PC-9 (cell line): ENCODE data around the gene MFSD12. TPM values are rescaled to one million over a fixed set of nuclear protein-coding genes. Genes with fewer than 3 reads are reported as not detected.

Source experiments
- BruUV-seq: library from RNA; stranded (reverse); fragments of 400-500 nt; replicated peaks from 2 replicates; lab custom pipeline; 2021; lab: Mats Ljungman, UMichigan
- CTCF ChIA-PET: fragments of 300-600 bp; sonication (Branson Sonifier 250); formaldehyde crosslinking; loops from one replicate; lab custom pipeline; 2022; ENCODE audit warnings: antibody characterized with exemption; lab: Charles Lee
- POLR2A ChIA-PET: fragments of 300-600 bp; sonication (Branson Sonifier 250); formaldehyde crosslinking; loops from one replicate; lab custom pipeline; 2022; ENCODE audit warnings: antibody characterized with exemption; ENCODE audit not compliant: unreplicated experiment; lab: Charles Lee
- DNase-seq, 2 experiments: peaks; one replicate each; pipeline versions ENCODE4 v3.0.0 to v3.0.0-alpha.2; 2015 to 2022; ENCODE audit warnings: mixed read lengths in 1 of 2
- H2AFZ ChIP-seq: fragments of 200-600 bp; sonication (generic); 2 replicates; pipeline ENCODE4 v1.8.1; 2017; ENCODE audit warnings: antibody characterized with exemption
- H3F3A ChIP-seq: fragments of 200-600 bp; sonication (generic); 2 replicates; pipeline ENCODE4 v1.8.1; 2017; ENCODE audit warnings: antibody characterized with exemption, mild to moderate bottlenecking, low read depth; ENCODE audit not compliant: insufficient read depth
- H3K27ac ChIP-seq: fragments of 200-600 bp; sonication (generic); 2 replicates; pipeline ENCODE4 v1.6.1; 2016; ENCODE audit warnings: mixed run types
- H3K27me3 ChIP-seq: fragments of 200-600 bp; sonication (generic); 2 replicates; pipeline ENCODE4 v1.6.1; 2016; ENCODE audit warnings: low read depth, mixed run types; ENCODE audit not compliant: insufficient read depth
- H3K36me3 ChIP-seq: fragments of 200-600 bp; sonication (generic); 2 replicates; pipeline ENCODE4 v1.6.1; 2016; ENCODE audit warnings: low read depth, mixed run types
- H3K4me1 ChIP-seq: fragments of 200-600 bp; sonication (generic); replicated peaks from 2 replicates; pipeline ENCODE4 v1.6.1; 2016; ENCODE audit warnings: mixed run types; ENCODE audit not compliant: insufficient read depth
- H3K4me2 ChIP-seq: fragments of 200-600 bp; sonication (generic); 2 replicates; pipeline ENCODE4 v1.6.1; 2017; ENCODE audit warnings: mixed run types
- H3K4me3 ChIP-seq: fragments of 200-600 bp; sonication (generic); 2 replicates; pipeline ENCODE4 v1.6.1; 2016; ENCODE audit warnings: mixed run types
- H3K79me2 ChIP-seq: fragments of 200-600 bp; sonication (generic); 2 replicates; pipeline ENCODE4 v1.6.1; 2017; ENCODE audit warnings: low read depth, mixed run types
- H3K9me2 ChIP-seq: fragments of 200-600 bp; sonication (generic); 2 replicates; pipeline ENCODE4 v1.8.1; 2017; ENCODE audit warnings: mild to moderate bottlenecking; ENCODE audit not compliant: insufficient read depth
- H3K9me3 ChIP-seq: fragments of 200-600 bp; sonication (generic); 2 replicates; pipeline ENCODE4 v1.8.1; 2016; ENCODE audit warnings: low read depth; ENCODE audit not compliant: insufficient read depth
- H4K20me1 ChIP-seq: fragments of 200-600 bp; sonication (generic); 2 replicates; pipeline ENCODE4 v1.8.1; 2017; ENCODE audit not compliant: insufficient read depth
- CTCF ChIP-seq: fragments of 200-600 bp; sonication (generic); conservative IDR thresholded peaks from 2 replicates; pipeline ENCODE4 v1.6.1; 2017; ENCODE audit warnings: mixed run types, antibody characterized with exemption, mild to moderate bottlenecking, moderate library complexity
- EZH2 ChIP-seq: fragments of 200-600 bp; sonication (generic); IDR thresholded peaks from 2 replicates; pipeline ENCODE4 v1.8.0; 2017; ENCODE audit warnings: antibody characterized with exemption, low read depth
- intact Hi-C: fragments of 100-400 bp; cut with micrococcal nuclease; formaldehyde crosslinking; loops from one replicate; pipeline ENCODE4 v1.10.0; 2022; ENCODE audit not compliant: unreplicated experiment
- total RNA-seq: library from RNA; stranded (reverse); gene quantifications from 2 replicates; pipeline ENCODE4 v1.2.3, GENCODE V29; 2021

MFSD12 gene
- total RNA-seq, 1 experiment from 2014 or later: 70.0 TPM

DNA sequence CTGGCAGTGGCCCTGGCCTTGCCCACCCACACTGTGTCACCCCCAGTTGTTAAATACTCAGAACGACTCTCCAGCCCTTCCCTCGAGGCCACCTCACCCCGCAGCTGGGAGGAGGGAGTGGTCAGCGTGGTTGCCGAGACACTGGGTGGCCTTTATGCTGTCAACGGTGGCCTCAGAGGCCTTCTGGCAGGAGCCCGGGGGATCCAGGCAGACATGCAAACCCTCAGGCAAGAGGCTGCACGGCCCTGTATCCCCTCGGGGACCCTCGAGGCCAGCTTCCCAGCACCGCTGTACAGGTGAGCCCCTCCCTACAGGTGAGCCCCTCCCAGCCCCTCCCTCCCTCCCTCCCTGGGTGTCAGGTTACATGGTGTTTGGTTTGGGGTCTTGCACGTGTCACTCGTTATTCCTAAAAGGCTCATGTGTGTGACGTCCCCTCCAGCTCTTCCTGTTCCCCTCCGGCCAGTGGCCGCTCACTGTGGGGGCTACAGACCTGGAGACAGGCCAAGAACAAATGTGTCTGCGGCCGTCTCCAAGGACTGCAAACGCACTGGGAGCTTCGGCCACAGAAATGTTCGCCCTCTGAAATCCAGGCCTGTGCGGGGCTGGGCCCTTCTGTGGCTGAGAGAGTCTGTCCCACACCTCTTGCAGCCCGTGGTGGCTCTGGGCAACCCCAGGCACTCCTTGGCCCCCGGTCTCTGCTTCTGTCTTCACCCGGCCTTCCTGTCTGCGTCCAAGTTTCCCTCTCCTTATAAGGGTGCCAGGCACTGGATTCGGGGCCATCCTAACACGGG is 18.2 kb downstream of the MFSD12 start, which contains the start of gene TEKTIP1:
Gene TEKTIP1, plus strand, starts transcription at position 210 of the 791 bp plus-strand sequence. Its CDS starts 4 bp downstream, at position 214.
- Histone ChIP-seq H3K27ac (no peak within 1 kb of the TSS), H3K9me2 (no peaks in the 10 kb centered on the region), H4K20me1 (no peaks in the 10 kb centered on the region; the same call in 1 of the 2 replicates), H3K4me3 (no peak within 1 kb of the TSS), H3K4me1 (no peaks in the 10 kb centered on the region), H3K36me3 (no peaks in the 10 kb centered on the region), H3F3A (peaks cover 4% of the 10 kb centered on the region; the same call in 1 of the 2 replicates), H3K4me2 (no peak within 1 kb of the TSS), H3K79me2 (no peaks in the 10 kb centered on the region), H3K27me3 (no peaks in the 10 kb centered on the region), H2AFZ (no peak within 1 kb of the TSS), H3K9me3 (no peaks in the 10 kb centered on the region)
- intact Hi-C loops: no loop called here
- no peak for DNase-seq
- ChIA-PET POLR2A (no interaction called here), CTCF (no interaction called here)
- TF ChIP-seq CTCF (no peak), EZH2 (no peak)
- no TSS peak for BruUV-seq

GRCh38 chr19:3538258-3538929 is 19.0 kb downstream of the MFSD12 start:
- Histone ChIP-seq H2AFZ (no peak overlapping the region), H3K9me2 (no peaks in the 10 kb centered on the region), H3K36me3 (no peaks in the 10 kb centered on the region), H3F3A (peaks cover 4% of the 10 kb centered on the region; the same call in 1 of the 2 replicates), H3K79me2 (no peaks in the 10 kb centered on the region), H3K4me2 (no peak overlapping the region), H3K27ac (no peak overlapping the region), H3K4me1 (no peaks in the 10 kb centered on the region), H4K20me1 (no peaks in the 10 kb centered on the region; the same call in 1 of the 2 replicates), H3K4me3 (no peak overlapping the region), H3K9me3 (no peaks in the 10 kb centered on the region), H3K27me3 (no peaks in the 10 kb centered on the region)
- no TSS peak for BruUV-seq
- DNase-seq: no peak
- intact Hi-C loops: no loop called here
- TF ChIP-seq CTCF: no peak
- no peak for TF ChIP-seq EZH2
- POLR2A ChIA-PET: no interaction called here
- CTCF ChIA-PET: no interaction called here

DNA sequence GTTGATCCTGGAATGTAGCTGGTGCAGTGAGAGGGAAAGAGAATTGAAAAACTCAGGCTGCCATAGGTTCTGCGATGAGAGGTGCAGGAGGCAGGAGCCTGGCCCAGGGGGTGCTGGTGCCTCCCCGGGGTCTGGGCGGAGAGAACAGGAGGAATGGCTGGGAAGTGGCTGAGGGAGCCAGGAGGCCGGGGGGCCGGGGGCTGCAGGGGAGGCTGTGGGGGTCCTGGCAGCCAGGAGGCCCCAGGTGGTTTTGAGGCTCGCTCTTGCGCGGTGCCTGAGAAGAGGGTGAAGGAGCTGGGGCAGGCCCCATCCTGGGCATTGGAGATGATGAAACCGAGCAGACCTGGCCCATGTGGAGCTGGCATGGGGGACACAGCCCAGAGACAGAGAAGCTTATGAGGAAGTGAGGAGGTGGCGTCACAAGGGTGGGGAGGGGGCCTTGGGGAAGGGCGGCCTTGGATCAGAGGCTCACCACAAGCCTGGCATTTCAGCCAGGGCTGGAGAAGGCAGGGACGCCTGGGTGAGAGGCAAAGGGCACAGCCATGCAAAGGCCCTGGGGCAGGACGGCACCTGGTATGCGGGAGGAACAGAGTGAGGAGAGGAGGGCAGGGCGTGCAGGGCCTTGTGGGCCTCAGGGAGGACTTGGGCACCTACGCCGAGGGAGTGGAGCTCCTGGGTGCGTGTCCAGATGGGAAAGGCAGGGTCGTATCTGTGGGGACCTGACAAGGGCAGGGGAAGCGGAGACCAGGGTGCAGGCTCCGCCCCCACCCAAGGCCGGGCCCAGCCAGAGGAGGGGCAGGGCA is 19.7 kb downstream of the MFSD12 start:
- no peak overlapping the region for H3K4me2 ChIP-seq
- TF ChIP-seq CTCF (no peak), EZH2 (no peak)
- no peaks in the 10 kb centered on the region for H3K79me2 ChIP-seq
- H3F3A ChIP-seq: peaks cover 4% of the 10 kb centered on the region; the same call in 1 of the 2 replicates
- CTCF ChIA-PET: no interaction called here
- POLR2A ChIA-PET: no interaction called here
- H3K36me3 ChIP-seq: no peaks in the 10 kb centered on the region
- no peaks in the 10 kb centered on the region for H3K27me3 ChIP-seq
- DNase-seq: no peak
- no peak overlapping the region for H3K27ac ChIP-seq
- no peak overlapping the region for H3K4me3 ChIP-seq
- H3K4me1 ChIP-seq: no peaks in the 10 kb centered on the region
- H3K9me3 ChIP-seq: no peaks in the 10 kb centered on the region
- BruUV-seq: no TSS peak
- no peak overlapping the region for H2AFZ ChIP-seq
- no peaks in the 10 kb centered on the region for H3K9me2 ChIP-seq
- H4K20me1 ChIP-seq: no peaks in the 10 kb centered on the region; the same call in 1 of the 2 replicates
- intact Hi-C loops: no loop called here
